ENCODE results near the gene GABRE. TPM values are rescaled to one million over a fixed set of nuclear protein-coding genes. Genes with fewer than 3 reads are reported as not detected.

GABRE gene
- total and polyA plus RNA-seq, 10 of the 15 experiments (the other 5 are each of a cell fraction or from before 2014, with no cell fraction given), result 0.01 to 0.15 (median 0.10) TPM; not detected in 6

DNA sequence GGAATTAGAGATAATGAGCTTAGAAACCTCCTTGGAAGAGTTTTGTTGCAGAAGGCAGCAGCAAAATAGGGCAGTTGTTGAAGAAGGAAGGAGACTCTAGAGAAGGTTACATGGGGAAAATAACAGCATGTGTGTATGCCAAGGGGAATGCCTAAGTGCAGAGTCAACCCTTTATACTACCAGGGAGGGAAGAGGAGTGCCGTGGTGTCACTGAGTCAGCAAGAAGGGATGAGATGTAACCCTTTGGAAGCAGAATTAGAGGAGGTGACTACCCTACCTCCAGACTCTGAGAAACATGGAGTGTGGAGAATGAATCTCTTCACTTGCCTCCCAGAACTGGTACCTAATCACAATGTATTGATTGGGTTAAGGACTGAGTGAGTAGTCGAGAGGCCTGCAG, 6.7 kb upstream of the GABRE start (continued):
- TF ChIP-seq NR2C1 (IDR thresholded peaks at IDR 0.05), result no peak
- TF ChIP-seq PRDM15 (CRISPR knock-in tag; IDR thresholded peaks at IDR 0.05), result no peak
- no peak for TF ChIP-seq CHD2 (IDR thresholded peaks at IDR 0.05; ENCODE audit: borderline replicate concordance, low read depth, low read length)
- TF ChIP-seq MAX (IDR thresholded peaks at IDR 0.05; ENCODE audit: low read depth, low read length), result no peak
- no peak for TF ChIP-seq RB1 (IDR thresholded peaks at IDR 0.05; ENCODE audit: borderline replicate concordance)
- no peak for TF ChIP-seq EGR1 (IDR thresholded peaks at IDR 0.05; ENCODE audit: borderline replicate concordance in 1 of 2, low read depth in 2 of 2, low read length in 2 of 2)
- TF ChIP-seq, protein P1, sequence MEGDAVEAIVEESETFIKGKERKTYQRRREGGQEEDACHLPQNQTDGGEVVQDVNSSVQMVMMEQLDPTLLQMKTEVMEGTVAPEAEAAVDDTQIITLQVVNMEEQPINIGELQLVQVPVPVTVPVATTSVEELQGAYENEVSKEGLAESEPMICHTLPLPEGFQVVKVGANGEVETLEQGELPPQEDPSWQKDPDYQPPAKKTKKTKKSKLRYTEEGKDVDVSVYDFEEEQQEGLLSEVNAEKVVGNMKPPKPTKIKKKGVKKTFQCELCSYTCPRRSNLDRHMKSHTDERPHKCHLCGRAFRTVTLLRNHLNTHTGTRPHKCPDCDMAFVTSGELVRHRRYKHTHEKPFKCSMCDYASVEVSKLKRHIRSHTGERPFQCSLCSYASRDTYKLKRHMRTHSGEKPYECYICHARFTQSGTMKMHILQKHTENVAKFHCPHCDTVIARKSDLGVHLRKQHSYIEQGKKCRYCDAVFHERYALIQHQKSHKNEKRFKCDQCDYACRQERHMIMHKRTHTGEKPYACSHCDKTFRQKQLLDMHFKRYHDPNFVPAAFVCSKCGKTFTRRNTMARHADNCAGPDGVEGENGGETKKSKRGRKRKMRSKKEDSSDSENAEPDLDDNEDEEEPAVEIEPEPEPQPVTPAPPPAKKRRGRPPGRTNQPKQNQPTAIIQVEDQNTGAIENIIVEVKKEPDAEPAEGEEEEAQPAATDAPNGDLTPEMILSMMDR (IDR thresholded peaks at IDR 0.05 in 2 of 3, conservative IDR thresholded peaks at IDR 0.05 in 1 of 3; ENCODE audit: control insufficient read depth in 2 of 3, extremely low read depth in 1 of 3, insufficient read depth in 1 of 3, low read depth in 3 of 3, low read length in 3 of 3), result no peak
